OCI-LY7 (cell line): Measurements from ENCODE around the gene PPIL1. TPM values are rescaled to one million over a fixed set of nuclear protein-coding genes. Genes with fewer than 3 reads are reported as not detected.

Experiments used
- BruUV-seq: library from RNA; stranded (reverse); fragments of 400-500 nt; replicated peaks from 2 replicates; lab custom pipeline; 2021; lab: Mats Ljungman, UMichigan
- CTCF ChIA-PET: fragments of 300-600 bp; sonication (Branson Sonifier 250); formaldehyde crosslinking; loops from one replicate; lab custom pipeline; 2022; ENCODE audit warnings: antibody characterized with exemption; ENCODE audit not compliant: unreplicated experiment; lab: Charles Lee
- POLR2A ChIA-PET: fragments of 300-600 bp; sonication (Branson Sonifier 250); formaldehyde crosslinking; loops from one replicate; lab custom pipeline; 2022; ENCODE audit warnings: antibody characterized with exemption; lab: Charles Lee
- DNase-seq: peaks from one replicate; pipeline ENCODE4 v3.0.0-alpha.2; 2015; ENCODE audit warnings: low spot score
- H2AFZ ChIP-seq: fragments of 200-600 bp; sonication (generic), shearing (Covaris generic); 2 replicates; pipeline ENCODE4 v1.6.1; 2014; ENCODE audit warnings: mild to moderate bottlenecking, antibody characterized with exemption, low read length, moderate library complexity
- H3K27ac ChIP-seq: fragments of 200-600 bp; sonication (generic); 2 replicates; pipeline ENCODE4 v1.5.1; 2014; ENCODE audit warnings: mixed run types, low read depth, mild to moderate bottlenecking, moderate library complexity, low read length, inconsistent platforms; ENCODE audit not compliant: poor library complexity, severe bottlenecking
- H3K36me3 ChIP-seq: fragments of 200-600 bp; sonication (generic); 2 replicates; pipeline ENCODE4 v1.6.1; 2014; ENCODE audit warnings: mild to moderate bottlenecking, antibody characterized with exemption, low read length, moderate library complexity, mixed read lengths; ENCODE audit not compliant: insufficient read depth
- H3K4me1 ChIP-seq: fragments of 200-600 bp; sonication (generic); 2 replicates; pipeline ENCODE4 v1.5.1; 2014; ENCODE audit warnings: mild to moderate bottlenecking, low read length; ENCODE audit not compliant: insufficient read depth, poor library complexity, severe bottlenecking
- H3K4me2 ChIP-seq: fragments of 200-600 bp; sonication (generic); 2 replicates; pipeline ENCODE4 v1.6.1; 2014; ENCODE audit warnings: mild to moderate bottlenecking, low read length
- H3K4me3 ChIP-seq: fragments of 200-600 bp; sonication (generic); 2 replicates; pipeline ENCODE4 v1.5.1; 2014; ENCODE audit warnings: mild to moderate bottlenecking, low read depth, low read length; ENCODE audit not compliant: poor library complexity, severe bottlenecking
- H3K79me2 ChIP-seq: fragments of 200-600 bp; sonication (generic); 2 replicates; pipeline ENCODE4 v1.6.1; 2016; ENCODE audit warnings: low read depth, mild to moderate bottlenecking, low read length, moderate library complexity, mixed read lengths; ENCODE audit not compliant: insufficient read depth
- H3K9me2 ChIP-seq: fragments of 200-600 bp; sonication (generic); 2 replicates; pipeline ENCODE4 v1.6.1; 2016; ENCODE audit warnings: mild to moderate bottlenecking, low read length, mixed read lengths; ENCODE audit not compliant: insufficient read depth
- H3K9me3 ChIP-seq: fragments of 200-600 bp; sonication (generic); 2 replicates; pipeline ENCODE4 v1.6.1; 2014; ENCODE audit warnings: mild to moderate bottlenecking, mixed run types, low read length, mixed read lengths
- H4K20me1 ChIP-seq: fragments of 200-600 bp; sonication (generic); 2 replicates; pipeline ENCODE4 v1.6.1; 2014; ENCODE audit warnings: mild to moderate bottlenecking, antibody characterized with exemption, low read length, moderate library complexity, mixed read lengths; ENCODE audit not compliant: insufficient read depth
- EZH2phosphoT487 ChIP-seq: fragments of 200-600 bp; sonication (generic); IDR thresholded peaks from 2 replicates; pipeline ENCODE4 v1.6.1; 2018; ENCODE audit warnings: low read depth, borderline replicate concordance, mild to moderate bottlenecking, mixed run types, antibody characterized with exemption, low read length, moderate library complexity, mixed read lengths
- intact Hi-C: fragments of 100-400 bp; cut with micrococcal nuclease; formaldehyde crosslinking; loops from one replicate; pipeline ENCODE4 v1.10.0; 2022; ENCODE audit not compliant: unreplicated experiment
- total RNA-seq, 2 experiments: library from RNA; depleted of rRNA in 1 of 2; stranded (reverse); fragments of >200 nt in 1 of 2; shearing (Covaris generic) in 1 of 2; gene quantifications; 2 replicates each; pipeline ENCODE4 v1.2.3, GENCODE V29; 2014 to 2022
- TF ChIP-seq, protein P1 (sequence below): fragments of 200-600 bp; sonication (generic); conservative IDR thresholded peaks from 2 replicates; pipeline ENCODE4 v1.5.1; 2014; ENCODE audit warnings: mild to moderate bottlenecking, antibody characterized with exemption, low read length, moderate library complexity, mixed read lengths

Gene PPIL1
- total RNA-seq, 2 experiments from 2014 or later: 38.9 to 40.0 TPM

DNA sequence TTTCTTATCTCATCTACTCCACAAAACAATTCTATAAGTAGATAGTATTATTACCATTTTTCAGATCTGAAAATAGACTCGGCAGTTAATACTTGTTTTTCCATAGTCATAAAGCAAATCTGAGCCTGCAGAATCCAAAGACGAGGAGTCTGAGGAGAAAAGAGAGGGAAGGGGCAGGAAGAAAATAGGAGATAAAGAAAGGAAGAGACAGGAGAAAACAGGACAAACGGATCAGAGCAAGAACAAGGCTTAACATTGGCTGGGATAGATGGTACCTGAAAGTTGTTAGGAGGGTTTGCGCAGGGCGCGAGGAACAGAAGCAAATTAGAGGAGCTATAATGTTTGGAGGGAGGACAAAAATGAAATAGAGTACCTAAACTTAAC lies 639 bp upstream of the PPIL1 start:
- TF ChIP-seq, protein P1, sequence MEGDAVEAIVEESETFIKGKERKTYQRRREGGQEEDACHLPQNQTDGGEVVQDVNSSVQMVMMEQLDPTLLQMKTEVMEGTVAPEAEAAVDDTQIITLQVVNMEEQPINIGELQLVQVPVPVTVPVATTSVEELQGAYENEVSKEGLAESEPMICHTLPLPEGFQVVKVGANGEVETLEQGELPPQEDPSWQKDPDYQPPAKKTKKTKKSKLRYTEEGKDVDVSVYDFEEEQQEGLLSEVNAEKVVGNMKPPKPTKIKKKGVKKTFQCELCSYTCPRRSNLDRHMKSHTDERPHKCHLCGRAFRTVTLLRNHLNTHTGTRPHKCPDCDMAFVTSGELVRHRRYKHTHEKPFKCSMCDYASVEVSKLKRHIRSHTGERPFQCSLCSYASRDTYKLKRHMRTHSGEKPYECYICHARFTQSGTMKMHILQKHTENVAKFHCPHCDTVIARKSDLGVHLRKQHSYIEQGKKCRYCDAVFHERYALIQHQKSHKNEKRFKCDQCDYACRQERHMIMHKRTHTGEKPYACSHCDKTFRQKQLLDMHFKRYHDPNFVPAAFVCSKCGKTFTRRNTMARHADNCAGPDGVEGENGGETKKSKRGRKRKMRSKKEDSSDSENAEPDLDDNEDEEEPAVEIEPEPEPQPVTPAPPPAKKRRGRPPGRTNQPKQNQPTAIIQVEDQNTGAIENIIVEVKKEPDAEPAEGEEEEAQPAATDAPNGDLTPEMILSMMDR: no peak
- no peak for TF ChIP-seq EZH2phosphoT487
- no peak for DNase-seq
- H3K9me3 ChIP-seq: 0 out of 2 replicates have a peak, but pooled peaks cover 4% of the 10 kb centered on the region
- H3K9me2 ChIP-seq: no peaks in the 10 kb centered on the region
- H2AFZ ChIP-seq: peak overlapping the region; percentile 96
- peaks cover 25% of the 10 kb centered on the region for H3K36me3 ChIP-seq
- H3K27ac ChIP-seq: peak overlapping the region; percentile 68
- CTCF ChIA-PET: interaction anchor here (1.6 to 3.4 kb wide), 2 partner anchors 10 to 21 kb away, joined by 4 to 20 read pairs; partner anchors contain the start of gene C6orf89
- H3K4me2 ChIP-seq: peak overlapping the region; percentile 80
- TSS peak; percentile 93 for BruUV-seq
- H3K4me1 ChIP-seq: peaks cover 24% of the 10 kb centered on the region
- H3K79me2 ChIP-seq: peaks cover 35% of the 10 kb centered on the region
- peak overlapping the region; percentile 88 for H3K4me3 ChIP-seq
- intact Hi-C loops: no loop called here
- H4K20me1 ChIP-seq: no peaks in the 10 kb centered on the region; the same call in 1 of the 2 replicates
- POLR2A ChIA-PET: interaction anchor here (1.0 to 4.8 kb wide), 7 partner anchors 8 to 131 kb away, joined by 3 to 50 read pairs (median 5); partner anchors contain the start of genes C6orf89 and FGD2

DNA sequence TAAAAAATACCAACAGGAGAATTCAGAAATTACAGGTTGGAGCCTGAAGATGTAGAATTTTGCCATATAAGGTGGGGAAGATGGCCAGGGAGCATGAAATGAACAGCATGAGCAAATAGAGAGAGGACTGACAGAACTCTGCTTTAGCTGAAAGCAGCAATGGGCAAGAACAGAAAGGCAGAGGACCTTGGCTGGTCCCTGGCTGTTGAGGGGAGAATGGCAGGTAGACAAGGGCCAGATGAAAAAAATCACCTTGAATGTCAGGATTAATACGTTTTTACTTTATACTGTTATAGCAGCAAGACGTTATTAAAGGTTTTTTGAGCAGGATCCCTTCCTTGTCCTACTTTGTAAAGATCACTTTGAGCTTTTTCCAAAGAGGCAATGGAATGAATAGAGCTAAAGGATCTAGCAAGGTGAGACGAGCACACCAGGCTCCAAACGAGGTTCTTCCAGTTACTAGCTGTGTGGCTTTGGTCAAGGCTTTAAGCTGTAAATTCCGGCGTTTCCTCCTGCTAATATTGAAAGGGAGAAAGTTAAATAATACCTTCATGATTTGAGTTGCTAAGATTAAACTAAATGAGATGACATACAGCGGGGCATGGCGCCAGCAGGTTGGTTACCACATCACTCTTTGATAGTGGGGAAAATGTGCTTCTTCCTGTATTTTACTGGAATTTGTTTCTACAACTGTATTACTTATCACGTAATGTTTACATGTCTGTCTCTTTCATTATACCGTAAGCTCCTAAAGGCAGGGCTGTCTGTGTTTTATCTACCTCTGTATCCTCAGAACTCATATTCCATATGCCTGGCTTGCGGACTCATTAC lies 776 bp downstream of the PPIL1 start:
- TF ChIP-seq EZH2phosphoT487: no peak
- TF ChIP-seq, protein P1: peak; percentile 46; the same call in 1 of the 2 replicates
- Histone ChIP-seq H3K4me3 (peak overlapping the region; percentile 88), H3K4me2 (peak overlapping the region; percentile 80), H3K27ac (peak overlapping the region; percentile 68), H2AFZ (peak overlapping the region; percentile 96; the same call in 1 of the 2 replicates), H3K36me3 (peaks cover 38% of the 10 kb centered on the region), H4K20me1 (no peaks in the 10 kb centered on the region; the same call in 1 of the 2 replicates), H3K4me1 (peaks cover 24% of the 10 kb centered on the region), H3K9me2 (no peaks in the 10 kb centered on the region), H3K79me2 (peaks cover 41% of the 10 kb centered on the region), H3K9me3 (no peaks in the 10 kb centered on the region)
- ChIA-PET CTCF (interaction anchor here (1.5 to 3.4 kb wide), 3 partner anchors 11 to 144 kb away, joined by 4 to 20 read pairs (median 5); partner anchors contain the start of gene C6orf89), POLR2A (interaction anchor here (0.5 to 4.8 kb wide), 16 partner anchors 8 to 915 kb away, joined by 3 to 50 read pairs (median 4); partner anchors contain the start of genes C6orf89 and FGD2)
- DNase-seq: peak; percentile 59
- BruUV-seq: TSS peak; percentile 74
- intact Hi-C loops: loop anchor here (1.0 kb wide), 1 partner anchor 132 kb away; no protein-coding TSS in a partner anchor
